Liver (tissue), 9 donors: ENCODE results near the gene DIO3. TPM values are rescaled to one million over a fixed set of nuclear protein-coding genes. Genes with fewer than 3 reads are reported as not detected.

Source experiments
- DNase-seq: peaks from one replicate; pipeline ENCODE4 v3.0.0-alpha.2; 2017; ENCODE audit warnings: low spot score
- H3K27ac ChIP-seq, 2 donors: one replicate each; pipeline ENCODE4 v1.7.0; 2013; ENCODE audit warnings: inconsistent platforms in 2 of 2, low read length in 2 of 2, control low read depth in 1 of 2, low read depth in 1 of 2, mild to moderate bottlenecking in 1 of 2
- H3K27me3 ChIP-seq, 4 donors: one replicate each; pipeline versions ENCODE4 v1.6.1 to v1.7.0; 2013; ENCODE audit warnings: low read length in 3 of 4, inconsistent platforms in 1 of 4, mild to moderate bottlenecking in 1 of 4, moderate library complexity in 1 of 4; ENCODE audit not compliant: control insufficient read depth in 4 of 4, insufficient read depth in 4 of 4
- H3K36me3 ChIP-seq, 4 donors: one replicate each; pipeline versions ENCODE4 v1.6.1 to v1.7.0; 2013; ENCODE audit warnings: low read length in 3 of 4, mild to moderate bottlenecking in 3 of 4, low read depth in 1 of 4, moderate library complexity in 1 of 4; ENCODE audit not compliant: control insufficient read depth in 4 of 4, insufficient read depth in 3 of 4
- H3K4me1 ChIP-seq, 4 donors: one replicate each; pipeline versions ENCODE4 v1.6.1 to v1.7.0; 2013; ENCODE audit warnings: low read length in 3 of 4, mild to moderate bottlenecking in 3 of 4, moderate library complexity in 1 of 4; ENCODE audit not compliant: control insufficient read depth in 4 of 4, insufficient read depth in 4 of 4
- H3K4me3 ChIP-seq, 3 donors: one replicate each; pipeline versions ENCODE4 v1.6.1 to v1.7.0; 2013; ENCODE audit warnings: low read length in 3 of 3, control low read depth in 1 of 3, low read depth in 1 of 3, mild to moderate bottlenecking in 1 of 3
- H3K9ac ChIP-seq, 2 donors: one replicate each; pipeline ENCODE4 v1.7.0; 2013; ENCODE audit warnings: low read length in 2 of 2, mild to moderate bottlenecking in 2 of 2, moderate library complexity in 2 of 2, control low read depth in 1 of 2, low read depth in 1 of 2
- H3K9me3 ChIP-seq, 4 donors: one replicate each; pipeline versions ENCODE4 v1.6.1 to v1.7.0; 2013; ENCODE audit warnings: low read length in 3 of 4; ENCODE audit not compliant: control insufficient read depth in 4 of 4
- ATF3 ChIP-seq: IDR thresholded peaks from 2 replicates; pipeline ENCODE4 v1.6.1; 2016; ENCODE audit warnings: antibody characterized with exemption
- CTCF ChIP-seq: fragments of 150-350 bp; IDR thresholded peaks from 2 replicates; pipeline ENCODE4 v1.5.1; 2017; ENCODE audit warnings: improper control_type of control experiment, low read depth, low read length; ENCODE audit not compliant: missing input control
- EGR1 ChIP-seq, 2 donors: IDR thresholded peaks; 2 replicates each; pipeline ENCODE4 v1.6.1; 2016 to 2018; ENCODE audit warnings: antibody characterized with exemption in 2 of 2, low read depth in 2 of 2
- FOXA1 ChIP-seq: IDR thresholded peaks from 2 replicates; pipeline ENCODE4 v1.6.1; 2016; ENCODE audit warnings: antibody characterized with exemption
- FOXA2 ChIP-seq: IDR thresholded peaks from 2 replicates; pipeline ENCODE4 v1.6.1; 2016; ENCODE audit warnings: antibody characterized with exemption
- GABPA ChIP-seq, 2 donors: IDR thresholded peaks in 1 of 2; conservative IDR thresholded peaks in 1 of 2; 2 replicates each; pipeline ENCODE4 v1.6.1; 2016; ENCODE audit warnings: antibody characterized with exemption in 2 of 2, mild to moderate bottlenecking in 1 of 2, moderate library complexity in 1 of 2
- HNF4A ChIP-seq, 2 donors: conservative IDR thresholded peaks; 2 replicates each; pipeline ENCODE4 v1.6.1; 2016; ENCODE audit warnings: antibody characterized with exemption in 2 of 2, mild to moderate bottlenecking in 2 of 2
- HNF4G ChIP-seq: IDR thresholded peaks from 2 replicates; pipeline ENCODE4 v1.6.1; 2016; ENCODE audit warnings: antibody characterized with exemption
- JUND ChIP-seq, 2 donors: IDR thresholded peaks; 2 replicates each; pipeline ENCODE4 v1.6.1; 2016; ENCODE audit warnings: antibody characterized with exemption in 2 of 2
- MAX ChIP-seq: IDR thresholded peaks from 2 replicates; pipeline ENCODE4 v1.6.1; 2016; ENCODE audit warnings: antibody characterized with exemption
- NR2F2 ChIP-seq: IDR thresholded peaks from 2 replicates; pipeline ENCODE4 v1.6.1; 2016; ENCODE audit warnings: antibody characterized with exemption
- RAD21 ChIP-seq, 2 donors: IDR thresholded peaks; 2 replicates each; pipeline ENCODE4 v1.6.1; 2016; ENCODE audit warnings: antibody characterized with exemption in 2 of 2, mild to moderate bottlenecking in 2 of 2
- REST ChIP-seq: IDR thresholded peaks from 2 replicates; pipeline ENCODE4 v1.6.1; 2016; ENCODE audit warnings: antibody characterized with exemption, mild to moderate bottlenecking
- RXRA ChIP-seq, 2 donors: IDR thresholded peaks; 2 replicates each; pipeline ENCODE4 v1.6.1; 2017 to 2018; ENCODE audit warnings: antibody characterized with exemption in 2 of 2, mild to moderate bottlenecking in 1 of 2
- SP1 ChIP-seq: IDR thresholded peaks from 2 replicates; pipeline ENCODE4 v1.6.1; 2018; ENCODE audit warnings: antibody characterized with exemption, mild to moderate bottlenecking
- TAF1 ChIP-seq: conservative IDR thresholded peaks from 2 replicates; pipeline ENCODE4 v1.6.1; 2016; ENCODE audit warnings: antibody characterized with exemption, mild to moderate bottlenecking
- ZBTB33 ChIP-seq: IDR thresholded peaks from 2 replicates; pipeline ENCODE4 v1.6.1; 2016; ENCODE audit warnings: antibody characterized with exemption
- WGBS: extraction: QIAGEN DNeasy Blood & Tissue Kit; methylation state at CpG from one replicate; pipeline ENCODE4 v1.1.7; 2013; 5-methylcytosine and 5-hydroxymethylcytosine counted together
- polyA plus RNA-seq, 2 donors: library from polyadenylated mRNA; stranded (reverse) in 1 of 2; unstranded in 1 of 2; fragments of 200-250 nt in 1 of 2; fragments of >200 nt in 1 of 2; fragmentation: Nextera tagmentation in 1 of 2; extraction: Ambion mirVana in 1 of 2; gene quantifications; one replicate each; pipeline versions ENCODE4 v1.2.1 to v1.2.3, GENCODE V29; 2013 to 2015
- total RNA-seq, 2 donors: library from RNA; depleted of rRNA; stranded (reverse); fragments of >200 nt; gene quantifications; one replicate each; pipeline ENCODE4 v1.2.3, GENCODE V29; 2014
- donor health status: healthy.
- donor health status: healthy.
- donor health status: healthy.
- donor health status: healthy.
- donor health status: healthy.

DIO3 gene
- total and polyA plus RNA-seq, 4 donors: 0.17 to 9.3 (median 0.51) TPM; not detected in 1

- H3K4me1 ChIP-seq: no peaks in the 10 kb centered on the region
- no peaks in the 10 kb centered on the region for H3K27me3 ChIP-seq
- no peaks in the 10 kb centered on the region for H3K9me3 ChIP-seq
- WGBS: 78% methylated on average over 17 of the region's 17 CpGs
- H3K4me3 ChIP-seq: no peak overlapping the region
- no peak for DNase-seq
- TF ChIP-seq FOXA1 (no peak), ZBTB33 (no peak), TAF1 (no peak), JUND (IDR thresholded peaks at IDR 0.05) (no peak), GABPA (IDR thresholded peaks at IDR 0.05 in 1 of 2, conservative IDR thresholded peaks at IDR 0.05 in 1 of 2) (no peak), SP1 (no peak), EGR1 (IDR thresholded peaks at IDR 0.05; ENCODE audit: low read depth in 2 of 2) (no peak), FOXA2 (no peak), CTCF (no peak), NR2F2 (no peak), RAD21 (IDR thresholded peaks at IDR 0.05) (no peak), HNF4A (conservative IDR thresholded peaks at IDR 0.05) (no peak), HNF4G (no peak), MAX (no peak), ATF3 (no peak)
- H3K9ac ChIP-seq: no peak overlapping the region
- H3K27ac ChIP-seq: no peak overlapping the region
- H3K36me3 ChIP-seq: no peaks in the 10 kb centered on the region
Measured at GRCh38 chr14:101588286-101588975, 27.1 kb downstream of the DIO3 start.

- no peaks in the 10 kb centered on the region for H3K36me3 ChIP-seq
- DNase-seq: no peak
Measured at GRCh38 chr14:101588990-101589389, 27.7 kb downstream of the DIO3 start.

More at GRCh38 chr14:101588990-101589389, 27.7 kb downstream of the DIO3 start:
- H3K4me1 ChIP-seq: no peaks in the 10 kb centered on the region
- H3K9ac ChIP-seq: no peak overlapping the region
- no peak overlapping the region for H3K27ac ChIP-seq
- WGBS: 67% methylated on average over 6 of the region's 6 CpGs
- no peaks in the 10 kb centered on the region for H3K9me3 ChIP-seq
- TF ChIP-seq FOXA2 (no peak), FOXA1 (no peak), RXRA (IDR thresholded peaks at IDR 0.05) (no peak), JUND (IDR thresholded peaks at IDR 0.05) (no peak), REST (no peak), NR2F2 (no peak), GABPA (IDR thresholded peaks at IDR 0.05 in 1 of 2, conservative IDR thresholded peaks at IDR 0.05 in 1 of 2) (no peak)
- H3K4me3 ChIP-seq: no peak overlapping the region
- H3K27me3 ChIP-seq: no peaks in the 10 kb centered on the region
